A549 (cell line): ENCODE data around the gene B3GNT8.

Source experiments
- EP300 ChIP-seq, 2 experiments: fragments of >200 bp; sonication (Bioruptor Twin); formaldehyde crosslinking; IDR thresholded peaks; 2 replicates in 1 of 2; 3 replicates in 1 of 2; pipeline ENCODE4 v1.6.1; 2016 to 2017
- NR3C1 ChIP-seq: fragments of >200 bp; sonication (Bioruptor Twin); formaldehyde crosslinking; IDR thresholded peaks from 3 replicates; pipeline ENCODE4 v1.6.1; 2017
- REST ChIP-seq: fragments of 200-600 bp; sonication (generic); IDR thresholded peaks from 2 replicates; pipeline ENCODE4 v1.6.1; 2016; ENCODE audit warnings: antibody characterized with exemption, mild to moderate bottlenecking, moderate library complexity
- RNF2 ChIP-seq: fragments of 200-600 bp; sonication (generic); IDR thresholded peaks from 2 replicates; pipeline ENCODE4 v1.6.1; 2016; ENCODE audit warnings: low read depth, mild to moderate bottlenecking, antibody characterized with exemption, moderate library complexity, borderline replicate concordance
- SMC3 ChIP-seq: fragments of >200 bp; sonication (Bioruptor Twin); formaldehyde crosslinking; IDR thresholded peaks from 3 replicates; pipeline ENCODE4 v1.6.1; 2018; ENCODE audit warnings: inconsistent platforms
- ZFP36 ChIP-seq: fragments of 450-650 bp; IDR thresholded peaks from 2 replicates; pipeline ENCODE4 v1.6.1; 2014; ENCODE audit warnings: borderline replicate concordance; ENCODE audit not compliant: partially characterized antibody
- TF ChIP-seq, protein P1 (sequence below): fragments of >200 bp; sonication (Bioruptor Twin); formaldehyde crosslinking; IDR thresholded peaks from 3 replicates; pipeline ENCODE4 v1.5.1; 2016

DNA sequence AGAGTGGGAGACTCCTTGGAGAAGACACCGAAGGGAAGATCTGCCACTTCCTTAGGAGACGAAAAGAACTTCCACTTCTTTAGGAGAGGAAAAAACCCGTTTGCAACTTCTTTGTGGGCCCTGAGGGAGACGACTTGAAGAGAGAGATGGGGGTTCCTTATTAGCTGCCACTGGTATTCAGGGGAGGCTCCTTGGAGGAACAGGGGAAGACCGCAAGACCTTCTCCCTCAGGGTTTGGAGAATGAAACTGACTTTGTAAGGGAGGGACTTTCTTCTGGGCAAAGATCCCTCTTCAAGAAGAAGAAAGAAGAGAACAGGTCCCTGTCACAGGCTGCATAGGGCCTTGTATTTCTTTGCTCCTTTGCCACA is 29.1 kb downstream of the B3GNT8 start:
- TF ChIP-seq, protein P1, sequence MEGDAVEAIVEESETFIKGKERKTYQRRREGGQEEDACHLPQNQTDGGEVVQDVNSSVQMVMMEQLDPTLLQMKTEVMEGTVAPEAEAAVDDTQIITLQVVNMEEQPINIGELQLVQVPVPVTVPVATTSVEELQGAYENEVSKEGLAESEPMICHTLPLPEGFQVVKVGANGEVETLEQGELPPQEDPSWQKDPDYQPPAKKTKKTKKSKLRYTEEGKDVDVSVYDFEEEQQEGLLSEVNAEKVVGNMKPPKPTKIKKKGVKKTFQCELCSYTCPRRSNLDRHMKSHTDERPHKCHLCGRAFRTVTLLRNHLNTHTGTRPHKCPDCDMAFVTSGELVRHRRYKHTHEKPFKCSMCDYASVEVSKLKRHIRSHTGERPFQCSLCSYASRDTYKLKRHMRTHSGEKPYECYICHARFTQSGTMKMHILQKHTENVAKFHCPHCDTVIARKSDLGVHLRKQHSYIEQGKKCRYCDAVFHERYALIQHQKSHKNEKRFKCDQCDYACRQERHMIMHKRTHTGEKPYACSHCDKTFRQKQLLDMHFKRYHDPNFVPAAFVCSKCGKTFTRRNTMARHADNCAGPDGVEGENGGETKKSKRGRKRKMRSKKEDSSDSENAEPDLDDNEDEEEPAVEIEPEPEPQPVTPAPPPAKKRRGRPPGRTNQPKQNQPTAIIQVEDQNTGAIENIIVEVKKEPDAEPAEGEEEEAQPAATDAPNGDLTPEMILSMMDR = no peak
- TF ChIP-seq REST = no peak
- no peak for TF ChIP-seq SMC3
- TF ChIP-seq EP300 (IDR thresholded peaks at IDR 0.05) = no peak
- TF ChIP-seq NR3C1 = no peak
- no peak for TF ChIP-seq RNF2
- TF ChIP-seq ZFP36 = no peak
